Measurements from ENCODE around the gene ONECUT3. TPM values are rescaled to one million over a fixed set of nuclear protein-coding genes. Genes with fewer than 3 reads are reported as not detected.

The ONECUT3 gene
- total RNA-seq, 4 donors from 2014 or later: not detected

DNA sequence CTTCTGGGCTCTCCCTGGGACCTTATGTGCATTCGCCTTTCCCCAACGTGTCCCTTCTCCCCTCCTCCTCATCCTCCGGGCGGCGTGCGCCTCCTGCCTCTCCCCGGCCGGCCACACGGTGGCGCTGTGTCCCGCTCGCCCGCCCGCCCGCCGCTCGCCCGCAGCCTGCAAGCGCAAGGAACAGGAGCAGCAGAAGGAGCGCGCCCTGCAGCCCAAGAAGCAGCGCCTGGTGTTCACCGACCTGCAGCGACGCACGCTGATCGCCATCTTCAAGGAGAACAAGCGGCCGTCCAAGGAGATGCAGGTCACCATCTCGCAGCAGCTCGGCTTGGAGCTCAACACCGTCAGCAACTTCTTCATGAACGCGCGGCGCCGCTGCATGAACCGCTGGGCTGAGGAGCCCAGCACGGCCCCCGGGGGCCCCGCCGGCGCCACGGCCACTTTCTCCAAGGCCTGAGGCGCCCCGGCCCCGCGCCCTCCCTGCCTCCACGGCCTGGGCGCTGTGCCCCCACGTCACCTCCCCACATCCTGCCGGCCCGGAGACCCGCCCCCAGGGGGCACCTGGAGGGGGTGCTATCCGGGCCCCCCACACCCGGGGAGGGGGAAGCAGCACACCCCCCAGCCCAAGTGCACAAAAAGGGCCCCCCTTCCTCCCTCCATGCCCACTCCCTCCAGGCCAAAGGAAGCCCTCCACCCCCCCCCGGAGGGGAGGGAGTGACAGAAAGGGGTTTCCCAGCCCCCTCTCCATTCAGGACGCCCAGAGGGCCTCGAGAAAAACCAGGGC, 21.9 kb downstream of the ONECUT3 start:
- H3K36me3 ChIP-seq: peaks cover 0 to 6% (median 0%) of the 10 kb centered on the region in 3 donors
- no peak overlapping the region for H3K4me3 ChIP-seq
- 6 to 9% methylated on average over 30 to 58 of the region's 59 CpGs for WGBS, 2 donors
- H3K27ac ChIP-seq: no peak overlapping the region
- peaks cover 0 to 21% (median 0%) of the 10 kb centered on the region in 4 donors for H3K4me1 ChIP-seq
- TF ChIP-seq POLR2A (IDR thresholded peaks at IDR 0.05) (no peak), CTCF (IDR thresholded peaks at IDR 0.05) (peak in 3 of 5 experiments; percentile 14 to 27 (median 20))
- peaks cover 2 to 96% of the 10 kb centered on the region in 2 donors for H3K27me3 ChIP-seq
- peaks cover 0 to 35% (median 8%) of the 10 kb centered on the region in 4 donors for H3K9me3 ChIP-seq
- no peak for DNase-seq (ENCODE audit: low spot score in 2 of 2)

DNA sequence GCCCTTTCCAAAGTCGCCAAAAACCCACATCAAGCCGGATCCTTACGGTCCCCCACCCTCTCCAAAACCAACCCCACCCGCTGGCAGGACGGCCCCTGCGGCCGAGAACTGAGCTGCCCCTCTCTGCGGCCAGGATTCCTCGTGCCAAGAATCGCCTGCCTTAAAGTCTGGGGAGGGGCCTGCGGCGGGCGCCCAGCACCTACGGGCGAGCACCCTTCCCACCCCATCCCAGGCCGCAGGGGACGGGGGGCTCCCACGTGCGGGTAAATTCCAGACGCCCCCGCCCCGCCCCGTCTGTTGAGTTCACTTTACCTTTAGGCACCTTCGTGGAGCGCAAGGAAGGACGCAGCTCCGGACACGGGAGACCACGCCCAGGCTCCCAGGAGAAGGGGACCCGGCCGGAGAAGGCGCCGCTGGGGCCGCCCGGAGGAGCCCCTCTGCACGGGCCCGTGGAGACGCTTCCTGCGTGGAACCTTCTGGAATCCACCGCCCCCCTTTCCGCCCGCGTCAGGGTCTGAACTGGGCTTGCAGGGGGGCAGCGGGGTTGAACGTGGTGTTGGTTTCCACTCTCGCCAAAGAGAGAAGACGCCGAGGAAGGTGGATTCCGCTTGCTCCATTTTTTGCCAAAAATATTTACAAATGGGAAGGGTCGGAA, 22.8 kb downstream of the ONECUT3 start:
- H3K4me3 ChIP-seq: no peak overlapping the region
- H3K9me3 ChIP-seq: peaks cover 0 to 31% (median 3%) of the 10 kb centered on the region in 4 donors
- WGBS, 2 donors: 3% methylated on average over 21 to 49 of the region's 50 CpGs
- no peak overlapping the region for H3K27ac ChIP-seq
- peaks cover 0 to 6% (median 0%) of the 10 kb centered on the region in 3 donors for H3K36me3 ChIP-seq
- no peak for DNase-seq (ENCODE audit: low spot score in 2 of 2)
- TF ChIP-seq EP300 (IDR thresholded peaks at IDR 0.05) (no peak), POLR2A (IDR thresholded peaks at IDR 0.05) (no peak), CTCF (IDR thresholded peaks at IDR 0.05) (no peak)
- peaks cover 0 to 21% (median 0%) of the 10 kb centered on the region in 4 donors for H3K4me1 ChIP-seq
- H3K27me3 ChIP-seq: peaks cover 2 to 96% of the 10 kb centered on the region in 2 donors

- Histone ChIP-seq H3K27me3 (peaks cover 2 to 96% of the 10 kb centered on the region in 2 donors), H3K4me3 (no peak overlapping the region), H3K9me3 (peaks cover 0 to 31% (median 1%) of the 10 kb centered on the region in 4 donors), H3K36me3 (peaks cover 0 to 8% (median 0%) of the 10 kb centered on the region in 3 donors), H3K4me1 (peaks cover 0 to 21% (median 0%) of the 10 kb centered on the region in 4 donors), H3K27ac (no peak overlapping the region)
- TF ChIP-seq POLR2A (IDR thresholded peaks at IDR 0.05) (no peak), EP300 (IDR thresholded peaks at IDR 0.05) (no peak), CTCF (IDR thresholded peaks at IDR 0.05) (no peak)
- no peak for DNase-seq (ENCODE audit: low spot score in 2 of 2)
- WGBS, 2 donors: 4 to 9% methylated on average over 23 of the region's 23 CpGs
These were observed 23.4 kb downstream of the ONECUT3 start for GRCh38 chr19:1776606-1777147.

GRCh38 chr19:1777149-1777548, 23.8 kb downstream of the ONECUT3 start:
- no peak for TF ChIP-seq CTCF (IDR thresholded peaks at IDR 0.05)
- no peak for TF ChIP-seq EP300 (IDR thresholded peaks at IDR 0.05)
- no peak for TF ChIP-seq POLR2A (IDR thresholded peaks at IDR 0.05)
- Histone ChIP-seq H3K27me3 (peaks cover 2 to 96% of the 10 kb centered on the region in 2 donors), H3K9me3 (peaks cover 0 to 31% (median 3%) of the 10 kb centered on the region in 4 donors), H3K27ac (no peak overlapping the region), H3K36me3 (peaks cover 0 to 10% (median 0%) of the 10 kb centered on the region in 3 donors), H3K4me3 (no peak overlapping the region), H3K4me1 (peaks cover 0 to 21% (median 0%) of the 10 kb centered on the region in 4 donors)
- WGBS, 2 donors: 53 to 55% methylated on average over 10 of the region's 10 CpGs
- no peak for DNase-seq (ENCODE audit: low spot score in 2 of 2)
